Measurements from ENCODE around the gene CTSO. TPM values are rescaled to one million over a fixed set of nuclear protein-coding genes. Genes with fewer than 3 reads are reported as not detected.

Gene CTSO
- total and polyA plus RNA-seq, 2 donors (not counting 3 experiments of a cell fraction or from before 2014, with no cell fraction given), result 7.9 to 8.5 TPM

- Histone ChIP-seq H3K4me1 (ENCODE audit: control insufficient read depth, extremely low read depth, insufficient read depth, low read length) (no peaks in the 10 kb centered on the region), H4K20me1 (replicated peaks; ENCODE audit: control insufficient read depth, extremely low read depth, insufficient read depth, low read length) (no peaks in the 10 kb centered on the region), H3K9me1 (replicated peaks; ENCODE audit: control insufficient read depth, extremely low read depth, insufficient read depth, low read length) (no peaks in the 10 kb centered on the region), H3K27me3 (ENCODE audit: control insufficient read depth in 2 of 2, insufficient read depth in 2 of 2, low read length in 2 of 2) (no peaks in the 10 kb centered on the region), H3K79me2 (ENCODE audit: control insufficient read depth, insufficient read depth, low read length) (no peaks in the 10 kb centered on the region), H3K9me3 (replicated peaks; ENCODE audit: control insufficient read depth, insufficient read depth, low read length) (no peaks in the 10 kb centered on the region), H3K27ac (ENCODE audit: insufficient read depth, low read depth, low read length) (no peak overlapping the region), H3K9ac (replicated peaks; ENCODE audit: extremely low read depth, insufficient read depth, low read length) (no peak overlapping the region), H3K4me2 (ENCODE audit: insufficient read depth, low read length) (no peak overlapping the region), H2AFZ (ENCODE audit: low read depth, low read length) (no peak overlapping the region), H3K36me3 (ENCODE audit: control insufficient read depth in 2 of 2, extremely low read depth in 1 of 2, insufficient read depth in 2 of 2, low read length in 2 of 2) (no peaks in the 10 kb centered on the region), H3K4me3 (replicated peaks in 1 of 3; ENCODE audit: insufficient read depth in 1 of 3, low read depth in 1 of 3, low read length in 3 of 3) (no peak overlapping the region)
- DNase-seq (ENCODE audit: low read depth, low spot score) (no peak), FAIRE-seq (no peak)
- BruUV-seq (replicated peaks), result no TSS peak
- ChIA-PET CTCF (no interaction called here), POLR2A (no interaction called here)
- TF ChIP-seq POLR2A (IDR thresholded peaks at IDR 0.05; ENCODE audit: low read depth, low read length), result no peak
- no peak for TF ChIP-seq POLR2AphosphoS5 (IDR thresholded peaks at IDR 0.05; ENCODE audit: insufficient read depth, low read depth, low read length)
- TF ChIP-seq FOS (IDR thresholded peaks at IDR 0.05; ENCODE audit: borderline replicate concordance, insufficient read depth, low read length), result no peak
- TF ChIP-seq MYC (IDR thresholded peaks at IDR 0.05; ENCODE audit: low read depth, low read length), result no peak
- TF ChIP-seq EZH2 (IDR thresholded peaks at IDR 0.05; ENCODE audit: borderline replicate concordance, low read depth, low read length, severe bottlenecking), result no peak
- TF ChIP-seq, protein P1, sequence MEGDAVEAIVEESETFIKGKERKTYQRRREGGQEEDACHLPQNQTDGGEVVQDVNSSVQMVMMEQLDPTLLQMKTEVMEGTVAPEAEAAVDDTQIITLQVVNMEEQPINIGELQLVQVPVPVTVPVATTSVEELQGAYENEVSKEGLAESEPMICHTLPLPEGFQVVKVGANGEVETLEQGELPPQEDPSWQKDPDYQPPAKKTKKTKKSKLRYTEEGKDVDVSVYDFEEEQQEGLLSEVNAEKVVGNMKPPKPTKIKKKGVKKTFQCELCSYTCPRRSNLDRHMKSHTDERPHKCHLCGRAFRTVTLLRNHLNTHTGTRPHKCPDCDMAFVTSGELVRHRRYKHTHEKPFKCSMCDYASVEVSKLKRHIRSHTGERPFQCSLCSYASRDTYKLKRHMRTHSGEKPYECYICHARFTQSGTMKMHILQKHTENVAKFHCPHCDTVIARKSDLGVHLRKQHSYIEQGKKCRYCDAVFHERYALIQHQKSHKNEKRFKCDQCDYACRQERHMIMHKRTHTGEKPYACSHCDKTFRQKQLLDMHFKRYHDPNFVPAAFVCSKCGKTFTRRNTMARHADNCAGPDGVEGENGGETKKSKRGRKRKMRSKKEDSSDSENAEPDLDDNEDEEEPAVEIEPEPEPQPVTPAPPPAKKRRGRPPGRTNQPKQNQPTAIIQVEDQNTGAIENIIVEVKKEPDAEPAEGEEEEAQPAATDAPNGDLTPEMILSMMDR (IDR thresholded peaks at IDR 0.05; ENCODE audit: extremely low read depth in 1 of 2, insufficient read depth in 1 of 2, low read depth in 1 of 2, low read length in 2 of 2), result no peak
- TF ChIP-seq GATA2 (IDR thresholded peaks at IDR 0.05; ENCODE audit: insufficient read depth, insufficient read length, low read depth, low read length), result no peak
- TF ChIP-seq JUN (IDR thresholded peaks at IDR 0.05; ENCODE audit: borderline replicate concordance, insufficient read depth, insufficient read length, low read depth), result no peak
- TF ChIP-seq, protein P2, sequence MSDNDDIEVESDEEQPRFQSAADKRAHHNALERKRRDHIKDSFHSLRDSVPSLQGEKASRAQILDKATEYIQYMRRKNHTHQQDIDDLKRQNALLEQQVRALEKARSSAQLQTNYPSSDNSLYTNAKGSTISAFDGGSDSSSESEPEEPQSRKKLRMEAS (IDR thresholded peaks at IDR 0.05; ENCODE audit: insufficient read depth, insufficient read length), result no peak
- dilution Hi-C loops (cut with MboI; ENCODE audit: extremely low pct_ligation_motif_present, low sequenced_read_pairs), result no loop called here
- intact Hi-C loops (cut with micrococcal nuclease), result no loop called here
Measured at GRCh38 chr4:155889946-155890345, 63.7 kb downstream of the CTSO start.

Measured in endothelial cell of umbilical vein (primary cell).